GM12873 (cell line): Measurements from ENCODE around the gene NPEPL1.

Source experiments
- CTCF ChIP-seq: IDR thresholded peaks from 2 replicates; pipeline ENCODE4 v1.5.1; 2012; ENCODE audit warnings: low read depth, mild to moderate bottlenecking, moderate library complexity, low read length, control low read depth; ENCODE audit not compliant: insufficient read depth; ENCODE audit errors: missing control alignments

Gene NPEPL1

GRCh38 chr20:58676161-58676560 lies 16.4 kb upstream of the NPEPL1 start:
- TF ChIP-seq CTCF = no peak

- TF ChIP-seq CTCF = no peak
These were observed 15.5 kb upstream of the NPEPL1 start for GRCh38 chr20:58677079-58677604.

- no peak for TF ChIP-seq CTCF
These were observed 14.8 kb upstream of the NPEPL1 start for GRCh38 chr20:58677808-58678207.

GRCh38 chr20:58678806-58679205 lies 13.8 kb upstream of the NPEPL1 start:
- no peak for TF ChIP-seq CTCF

- TF ChIP-seq CTCF = no peak
These were observed 9.7 kb upstream of the NPEPL1 start for GRCh38 chr20:58682656-58683531.

GRCh38 chr20:58684291-58684690 lies 8.3 kb upstream of the NPEPL1 start:
- TF ChIP-seq CTCF = no peak

- no peak for TF ChIP-seq CTCF
These were observed 6.6 kb upstream of the NPEPL1 start for GRCh38 chr20:58685988-58686387.
